ENCODE data around the gene APELA.

DNA sequence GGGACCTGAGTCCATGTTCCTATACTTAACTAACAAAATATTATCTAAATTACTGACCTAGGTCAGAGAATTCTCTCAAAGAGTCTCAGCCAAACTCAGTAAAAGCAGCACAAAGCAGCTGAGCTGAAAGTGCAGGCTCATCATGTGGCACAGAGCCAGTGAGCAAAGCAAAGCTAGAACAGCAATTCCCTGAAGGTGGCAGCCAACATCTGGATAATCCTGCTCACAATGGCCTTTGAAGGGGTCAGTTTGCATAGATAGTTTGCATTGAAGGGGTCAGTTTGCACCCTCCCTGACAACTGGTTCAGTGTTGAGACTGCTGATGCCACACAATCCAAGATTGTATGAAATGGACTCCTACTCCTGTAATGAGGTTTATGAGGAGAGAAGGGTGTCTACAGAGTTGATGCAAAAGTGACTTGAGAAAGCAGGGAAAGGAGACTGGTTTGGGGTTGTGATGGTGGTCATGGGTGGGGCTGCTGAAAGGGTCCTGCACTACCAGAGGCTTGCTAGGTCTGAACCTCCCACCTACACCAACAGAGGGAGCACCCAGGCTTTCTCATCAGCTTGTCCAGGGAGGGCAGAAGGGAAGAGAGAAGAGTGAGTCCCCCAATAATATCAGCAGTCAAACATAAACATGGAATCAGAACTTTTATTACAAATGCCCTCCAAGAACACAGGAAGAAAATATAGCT lies 60.7 kb downstream of the APELA start:
- TF ChIP-seq, protein P1, sequence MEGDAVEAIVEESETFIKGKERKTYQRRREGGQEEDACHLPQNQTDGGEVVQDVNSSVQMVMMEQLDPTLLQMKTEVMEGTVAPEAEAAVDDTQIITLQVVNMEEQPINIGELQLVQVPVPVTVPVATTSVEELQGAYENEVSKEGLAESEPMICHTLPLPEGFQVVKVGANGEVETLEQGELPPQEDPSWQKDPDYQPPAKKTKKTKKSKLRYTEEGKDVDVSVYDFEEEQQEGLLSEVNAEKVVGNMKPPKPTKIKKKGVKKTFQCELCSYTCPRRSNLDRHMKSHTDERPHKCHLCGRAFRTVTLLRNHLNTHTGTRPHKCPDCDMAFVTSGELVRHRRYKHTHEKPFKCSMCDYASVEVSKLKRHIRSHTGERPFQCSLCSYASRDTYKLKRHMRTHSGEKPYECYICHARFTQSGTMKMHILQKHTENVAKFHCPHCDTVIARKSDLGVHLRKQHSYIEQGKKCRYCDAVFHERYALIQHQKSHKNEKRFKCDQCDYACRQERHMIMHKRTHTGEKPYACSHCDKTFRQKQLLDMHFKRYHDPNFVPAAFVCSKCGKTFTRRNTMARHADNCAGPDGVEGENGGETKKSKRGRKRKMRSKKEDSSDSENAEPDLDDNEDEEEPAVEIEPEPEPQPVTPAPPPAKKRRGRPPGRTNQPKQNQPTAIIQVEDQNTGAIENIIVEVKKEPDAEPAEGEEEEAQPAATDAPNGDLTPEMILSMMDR (IDR thresholded peaks at IDR 0.05): no peak
- no peak for TF ChIP-seq EZH2 (IDR thresholded peaks at IDR 0.05; ENCODE audit: borderline replicate concordance, insufficient read depth, low read depth, low read length, poor library complexity, severe bottlenecking)
